Endothelial cell of umbilical vein (primary cell): Measurements from ENCODE around the gene FOXF1. TPM values are rescaled to one million over a fixed set of nuclear protein-coding genes. Genes with fewer than 3 reads are reported as not detected.

ENCODE experiments used
- BruUV-seq: library from RNA; stranded (reverse); fragments of 400-500 nt; replicated peaks from 2 replicates; lab custom pipeline; 2021; lab: Mats Ljungman, UMichigan
- CTCF ChIA-PET: fragments of 300-600, 350-600 bp; sonication (Branson Sonifier 250); formaldehyde crosslinking; loops from one replicate; lab custom pipeline; 2021; ENCODE audit warnings: antibody characterized with exemption, inconsistent platforms; lab: Charles Lee
- POLR2A ChIA-PET: fragments of 300-600, 350-600 bp; sonication (Branson Sonifier 250); formaldehyde crosslinking; loops from one replicate; lab custom pipeline; 2021; ENCODE audit warnings: antibody characterized with exemption, inconsistent platforms; lab: Charles Lee
- DNase-seq: peaks from one replicate; pipeline ENCODE4 v3.0.0-alpha.2; 2011; ENCODE audit warnings: low read depth, low spot score
- FAIRE-seq: peaks from 2 replicates; lab custom pipeline; 2011; peaks lifted over from hg19 to GRCh38; lab: Jason Lieb, UNC
- H2AFZ ChIP-seq: 2 replicates; pipeline ENCODE4 v1.6.0; 2012; ENCODE audit warnings: low read depth, low read length, control low read depth, inconsistent platforms
- H3K27ac ChIP-seq: 2 replicates; pipeline ENCODE4 v1.5.1; 2011; ENCODE audit warnings: low read depth, mild to moderate bottlenecking, control low read depth, low read length, moderate library complexity; ENCODE audit not compliant: insufficient read depth
- H3K27me3 ChIP-seq, 2 experiments: 2 replicates each; pipeline versions ENCODE4 v1.6.0 to v1.6.1; 2011; ENCODE audit warnings: low read length in 2 of 2, mixed read lengths in 1 of 2; ENCODE audit not compliant: control insufficient read depth in 2 of 2, insufficient read depth in 2 of 2
- H3K36me3 ChIP-seq, 2 experiments: 2 replicates in 1 of 2; 3 replicates in 1 of 2; pipeline ENCODE4 v1.5.1; 2011; ENCODE audit warnings: low read length in 2 of 2, mild to moderate bottlenecking in 1 of 2, moderate library complexity in 1 of 2; ENCODE audit not compliant: control insufficient read depth in 2 of 2, insufficient read depth in 2 of 2; ENCODE audit errors: extremely low read depth in 1 of 2
- H3K4me1 ChIP-seq: 3 replicates; pipeline ENCODE4 v1.5.1; 2011; ENCODE audit warnings: mild to moderate bottlenecking, low read length; ENCODE audit not compliant: control insufficient read depth, insufficient read depth; ENCODE audit errors: extremely low read depth
- H3K4me2 ChIP-seq: 2 replicates; pipeline ENCODE4 v1.6.1; 2011; ENCODE audit warnings: low read length, control low read depth, mixed read lengths; ENCODE audit not compliant: insufficient read depth
- H3K4me3 ChIP-seq, 3 experiments: fragments of 200-600 bp in 1 of 3; sonication (generic), shearing (Covaris generic) in 1 of 3; replicated peaks in 1 of 3; 2 replicates each; pipeline ENCODE4 v1.5.1; 2011 to 2016; ENCODE audit warnings: control low read depth in 3 of 3, low read length in 3 of 3, mild to moderate bottlenecking in 2 of 3, inconsistent platforms in 1 of 3, low read depth in 1 of 3, moderate library complexity in 1 of 3; ENCODE audit not compliant: insufficient read depth in 1 of 3
- H3K79me2 ChIP-seq: 2 replicates; pipeline ENCODE4 v1.6.0; 2012; ENCODE audit warnings: low read length, inconsistent platforms; ENCODE audit not compliant: control insufficient read depth, insufficient read depth
- H3K9ac ChIP-seq: replicated peaks from 2 replicates; pipeline ENCODE3; 2011; ENCODE audit warnings: low read length, control low read depth; ENCODE audit not compliant: insufficient read depth; ENCODE audit errors: extremely low read depth
- H3K9me1 ChIP-seq: replicated peaks from 3 replicates; pipeline ENCODE4 v1.6.0; 2011; ENCODE audit warnings: mild to moderate bottlenecking, low read length; ENCODE audit not compliant: control insufficient read depth, insufficient read depth; ENCODE audit errors: extremely low read depth
- H3K9me3 ChIP-seq: replicated peaks from 2 replicates; pipeline ENCODE4 v1.5.1; 2012; ENCODE audit warnings: low read length, inconsistent platforms; ENCODE audit not compliant: control insufficient read depth, insufficient read depth
- H4K20me1 ChIP-seq: replicated peaks from 2 replicates; pipeline ENCODE3; 2011; ENCODE audit warnings: mild to moderate bottlenecking, low read length; ENCODE audit not compliant: control insufficient read depth, insufficient read depth; ENCODE audit errors: extremely low read depth
- EZH2 ChIP-seq: IDR thresholded peaks from 2 replicates; pipeline ENCODE4 v1.6.1; 2012; ENCODE audit warnings: borderline replicate concordance, low read depth, mild to moderate bottlenecking, moderate library complexity, low read length, inconsistent platforms; ENCODE audit not compliant: severe bottlenecking
- FOS ChIP-seq: IDR thresholded peaks from 2 replicates; pipeline ENCODE4 v1.6.1; 2011; ENCODE audit warnings: mild to moderate bottlenecking, low read length, moderate library complexity, borderline replicate concordance; ENCODE audit not compliant: insufficient read depth
- GATA2 ChIP-seq: IDR thresholded peaks from 2 replicates; pipeline ENCODE4 v1.7.0; 2011; ENCODE audit warnings: low read depth, mild to moderate bottlenecking, moderate library complexity, mixed read lengths, low read length; ENCODE audit not compliant: insufficient read length, insufficient read depth
- JUN ChIP-seq: IDR thresholded peaks from 2 replicates; pipeline ENCODE4 v1.6.1; 2011; ENCODE audit warnings: borderline replicate concordance, low read depth; ENCODE audit not compliant: insufficient read length, insufficient read depth
- MYC ChIP-seq: IDR thresholded peaks from one replicate; pipeline ENCODE4 v1.6.1; 2011; ENCODE audit warnings: mild to moderate bottlenecking, low read depth, low read length
- POLR2A ChIP-seq: IDR thresholded peaks from 2 replicates; pipeline ENCODE4 v1.6.1; 2012; ENCODE audit warnings: low read depth, mild to moderate bottlenecking, control low read depth, low read length
- POLR2AphosphoS5 ChIP-seq: IDR thresholded peaks from 2 replicates; pipeline ENCODE4 v1.6.1; 2012; ENCODE audit warnings: low read depth, mild to moderate bottlenecking, control low read depth, low read length, moderate library complexity; ENCODE audit not compliant: insufficient read depth
- dilution Hi-C: fragments of 300-500 bp; cut with MboI; formaldehyde crosslinking; loops from one replicate; pipeline ENCODE4 v1.15.0; 2019; ENCODE audit warnings: low sequenced_read_pairs; ENCODE audit not compliant: extremely low pct_ligation_motif_present
- intact Hi-C: fragments of 100-400 bp; cut with micrococcal nuclease; formaldehyde crosslinking; loops from one replicate; pipeline ENCODE4 v1.10.0; 2022
- polyA plus RNA-seq, 4 experiments: library from polyadenylated mRNA; depleted of rRNA in 3 of 4; stranded (reverse) in 3 of 4; unstranded in 1 of 4; fragments of >200 nt; gene quantifications; 2 replicates each; pipeline versions ENCODE4 v1.2.1 to v1.2.3, GENCODE V29; 2011 to 2012; ENCODE audit warnings: missing spikeins in 1 of 4
- total RNA-seq: library from RNA; stranded (reverse); gene quantifications from 2 replicates; pipeline ENCODE4 v1.2.3, GENCODE V29; 2021
- TF ChIP-seq, protein P1 (sequence below), 2 donors: IDR thresholded peaks; 1 replicate in 1 of 2; 2 replicates in 1 of 2; pipeline ENCODE4 v1.5.1; 2011; ENCODE audit warnings: low read length in 2 of 2, mild to moderate bottlenecking in 2 of 2, moderate library complexity in 2 of 2, control low read depth in 1 of 2, inconsistent platforms in 1 of 2, low read depth in 1 of 2; ENCODE audit not compliant: insufficient read depth in 1 of 2; ENCODE audit errors: extremely low read depth in 1 of 2

FOXF1 gene
- total and polyA plus RNA-seq, 2 donors (not counting 3 experiments of a cell fraction or from before 2014, with no cell fraction given) = 1.0 to 1.1 TPM

DNA sequence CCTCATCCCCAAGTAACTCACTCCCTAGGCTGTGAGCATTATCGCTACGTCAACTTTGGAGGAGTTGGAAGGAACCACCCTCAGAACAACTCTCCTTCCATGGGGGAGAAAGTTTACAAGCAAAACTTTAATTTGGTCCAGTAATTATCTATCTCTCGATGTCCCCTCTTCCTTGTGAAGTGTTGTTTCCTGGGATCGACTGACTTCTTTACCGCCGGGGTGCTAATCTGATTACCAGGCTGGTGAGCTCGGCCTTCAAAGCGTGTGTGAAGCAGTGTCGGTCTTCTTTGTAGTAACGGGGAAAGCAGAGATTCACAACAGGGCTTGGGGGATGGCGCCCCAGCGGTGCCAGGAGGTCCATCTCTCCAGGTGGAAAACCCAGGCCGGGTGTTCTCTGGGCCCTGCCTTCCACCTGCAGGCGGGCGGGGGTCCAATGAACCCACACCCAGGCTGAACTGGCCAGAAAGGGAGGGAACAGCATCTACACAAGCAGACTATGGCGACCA is 14.5 kb upstream of the FOXF1 start:
- TF ChIP-seq POLR2A (no peak), MYC (no peak)
- no peak overlapping the region for H3K4me2 ChIP-seq
- FAIRE-seq (no peak), DNase-seq (no peak)
- no peaks in the 10 kb centered on the region for H3K79me2 ChIP-seq
- H4K20me1 ChIP-seq = no peaks in the 10 kb centered on the region
- dilution Hi-C loops = no loop called here
- peaks cover 86 to 95% of the 10 kb centered on the region in 2 experiments for H3K27me3 ChIP-seq
- intact Hi-C loops = no loop called here
- H3K9me1 ChIP-seq = no peaks in the 10 kb centered on the region
- no peaks in the 10 kb centered on the region for H3K9me3 ChIP-seq
- CTCF ChIA-PET = no interaction called here
- H3K27ac ChIP-seq = no peak overlapping the region
- no peak overlapping the region for H3K4me3 ChIP-seq
- POLR2A ChIA-PET = no interaction called here
- H3K36me3 ChIP-seq = no peaks in the 10 kb centered on the region
- H3K9ac ChIP-seq = no peak overlapping the region
- no TSS peak for BruUV-seq
- no peaks in the 10 kb centered on the region for H3K4me1 ChIP-seq
- H2AFZ ChIP-seq = no peak overlapping the region

DNA sequence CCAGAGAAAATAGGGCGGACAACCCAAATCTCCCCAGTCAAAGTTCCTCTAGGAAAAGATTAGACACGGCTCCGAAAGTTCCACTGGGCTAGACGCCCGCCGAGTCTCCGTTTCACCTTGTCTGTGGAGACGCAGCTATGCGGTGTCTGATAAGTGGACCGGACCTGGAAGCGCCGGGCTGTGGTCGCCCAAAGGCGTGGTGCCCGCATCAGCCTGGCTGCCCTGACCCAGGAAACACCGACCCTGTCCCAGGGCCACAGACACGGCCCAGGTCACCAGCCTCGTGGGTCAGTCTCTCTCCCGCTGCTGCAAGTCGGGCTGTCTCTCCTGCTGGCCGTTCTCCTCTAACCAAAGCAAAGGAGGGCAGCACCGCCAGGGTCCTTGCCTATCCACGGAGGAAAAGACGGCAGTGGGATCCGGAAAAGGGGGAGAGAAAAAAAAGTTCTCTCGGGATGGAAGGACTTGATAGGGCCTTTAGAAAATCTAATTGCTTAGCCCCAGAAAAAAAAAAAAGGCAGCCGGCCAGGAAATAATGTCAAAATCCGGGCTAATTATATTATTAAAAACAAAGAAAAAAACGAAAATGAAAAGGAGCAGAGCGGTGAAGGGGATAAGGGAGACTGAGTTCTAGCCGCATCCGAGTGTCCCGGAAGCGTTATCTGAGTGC is 13.9 kb upstream of the FOXF1 start:
- Histone ChIP-seq H3K4me1 (no peaks in the 10 kb centered on the region), H4K20me1 (no peaks in the 10 kb centered on the region), H3K36me3 (no peaks in the 10 kb centered on the region), H3K9me3 (no peaks in the 10 kb centered on the region), H3K27me3 (peaks cover 89 to 96% of the 10 kb centered on the region in 2 experiments), H3K4me3 (no peak overlapping the region), H3K9me1 (no peaks in the 10 kb centered on the region), H2AFZ (no peak overlapping the region), H3K4me2 (no peak overlapping the region), H3K79me2 (no peaks in the 10 kb centered on the region), H3K27ac (no peak overlapping the region), H3K9ac (no peak overlapping the region)
- CTCF ChIA-PET = no interaction called here
- intact Hi-C loops (no loop called here), dilution Hi-C loops (no loop called here)
- no TSS peak for BruUV-seq
- TF ChIP-seq JUN (no peak), EZH2 (peak; percentile 85), GATA2 (no peak), FOS (no peak), POLR2AphosphoS5 (no peak), MYC (no peak)
- TF ChIP-seq, protein P1, sequence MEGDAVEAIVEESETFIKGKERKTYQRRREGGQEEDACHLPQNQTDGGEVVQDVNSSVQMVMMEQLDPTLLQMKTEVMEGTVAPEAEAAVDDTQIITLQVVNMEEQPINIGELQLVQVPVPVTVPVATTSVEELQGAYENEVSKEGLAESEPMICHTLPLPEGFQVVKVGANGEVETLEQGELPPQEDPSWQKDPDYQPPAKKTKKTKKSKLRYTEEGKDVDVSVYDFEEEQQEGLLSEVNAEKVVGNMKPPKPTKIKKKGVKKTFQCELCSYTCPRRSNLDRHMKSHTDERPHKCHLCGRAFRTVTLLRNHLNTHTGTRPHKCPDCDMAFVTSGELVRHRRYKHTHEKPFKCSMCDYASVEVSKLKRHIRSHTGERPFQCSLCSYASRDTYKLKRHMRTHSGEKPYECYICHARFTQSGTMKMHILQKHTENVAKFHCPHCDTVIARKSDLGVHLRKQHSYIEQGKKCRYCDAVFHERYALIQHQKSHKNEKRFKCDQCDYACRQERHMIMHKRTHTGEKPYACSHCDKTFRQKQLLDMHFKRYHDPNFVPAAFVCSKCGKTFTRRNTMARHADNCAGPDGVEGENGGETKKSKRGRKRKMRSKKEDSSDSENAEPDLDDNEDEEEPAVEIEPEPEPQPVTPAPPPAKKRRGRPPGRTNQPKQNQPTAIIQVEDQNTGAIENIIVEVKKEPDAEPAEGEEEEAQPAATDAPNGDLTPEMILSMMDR (IDR thresholded peaks at IDR 0.05; ENCODE audit: extremely low read depth in 1 of 2, insufficient read depth in 1 of 2, low read depth in 1 of 2, low read length in 2 of 2) = no peak
- no peak for FAIRE-seq
- DNase-seq = no peak
- POLR2A ChIA-PET = no interaction called here
